EH (cell line): Measurements from ENCODE around the gene MSL1.
"Not testable (repeated sequence)": the region's sequence is repeated elsewhere in the genome, so short reads cannot be mapped to it uniquely, and the experiment has no call there.

Experiments
- DNase-seq: peaks from one replicate; pipeline ENCODE4 v3.0.0-alpha.2; 2015; ENCODE audit warnings: low read depth

MSL1 gene

GRCh38 chr17:40130352-40131042, 8.7 kb downstream of the MSL1 start:
- DNase-seq: no peak

- no peak for DNase-seq
Measured at GRCh38 chr17:40134184-40134583, 12.4 kb downstream of the MSL1 start.

GRCh38 chr17:40135817-40136216, 14.0 kb downstream of the MSL1 start:
- no peak for DNase-seq

GRCh38 chr17:40139566-40140058, 17.8 kb downstream of the MSL1 start:
- no peak for DNase-seq

DNA sequence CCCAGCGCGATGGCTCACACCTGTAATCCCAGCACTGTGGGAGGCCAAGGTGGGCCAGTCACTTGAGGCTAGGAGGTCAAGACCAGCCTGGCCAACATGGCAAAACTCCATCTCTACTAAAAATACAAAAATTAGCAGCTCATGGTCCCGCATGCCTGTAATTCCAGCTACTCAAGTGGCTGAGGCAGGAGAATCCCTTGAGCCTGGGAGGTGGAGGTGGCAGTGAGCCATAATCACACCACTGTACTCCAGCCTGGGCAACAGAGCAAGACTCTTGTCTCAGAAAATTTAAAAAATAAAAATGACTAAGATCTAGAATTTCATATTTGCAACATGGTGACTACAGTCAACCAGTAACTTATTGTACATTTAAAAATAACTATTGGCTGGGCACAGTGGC, 21.4 kb downstream of the MSL1 start:
- not testable (repeated sequence) for DNase-seq

GRCh38 chr17:40145476-40145875, 23.7 kb downstream of the MSL1 start:
- no peak for DNase-seq

- DNase-seq: no peak
Measured at GRCh38 chr17:40148527-40148926, 26.8 kb downstream of the MSL1 start.

GRCh38 chr17:40150276-40150675, 28.5 kb downstream of the MSL1 start:
- no peak for DNase-seq

DNA sequence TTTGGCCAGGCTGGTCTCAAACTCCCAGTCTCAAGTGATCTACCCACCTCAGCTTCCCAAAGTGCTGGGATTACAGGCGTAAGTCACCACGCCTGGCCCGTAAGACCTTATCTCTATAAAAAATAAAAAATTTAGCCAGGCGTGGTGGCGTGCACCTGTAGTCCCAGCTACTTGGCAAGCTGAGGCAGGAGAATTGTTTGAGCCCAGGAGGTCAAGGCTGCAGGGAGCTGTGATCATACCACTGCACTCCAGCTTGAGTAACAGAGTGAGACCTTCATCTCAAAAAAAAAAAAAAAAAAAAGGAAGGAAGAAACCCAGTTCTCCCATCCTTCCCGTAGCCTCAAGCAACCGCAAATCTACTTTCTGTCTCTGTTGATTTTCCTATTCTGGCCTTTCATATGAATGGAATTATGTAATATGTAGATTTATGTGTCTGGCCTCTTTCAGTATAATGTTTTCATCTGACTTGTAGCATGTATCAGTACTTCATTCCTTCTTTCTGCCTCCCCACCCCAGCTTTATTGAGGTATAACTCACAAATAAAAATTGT, 29.7 kb downstream of the MSL1 start:
- DNase-seq: no peak

- no peak for DNase-seq
Measured at GRCh38 chr17:40153603-40154236, 31.9 kb downstream of the MSL1 start.

DNA sequence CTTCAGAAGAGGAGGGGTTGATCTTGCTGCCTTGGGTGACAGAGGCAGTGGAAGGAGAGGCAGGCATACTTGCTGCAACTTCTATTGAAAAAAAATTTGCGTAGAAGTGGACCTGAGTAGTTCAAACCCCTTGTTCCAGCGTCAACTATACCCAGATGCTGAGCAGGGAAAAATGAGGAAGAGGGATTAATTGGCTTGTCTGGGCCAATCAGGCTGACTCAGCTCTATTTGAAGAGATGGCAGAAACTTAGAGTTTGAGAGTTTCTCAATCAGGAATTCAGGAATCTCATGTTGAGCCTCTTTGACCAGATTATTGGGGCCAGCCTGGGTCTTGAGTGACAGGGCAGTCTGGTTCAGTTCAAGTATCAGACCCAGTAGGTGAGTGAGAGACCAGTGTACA, 36.2 kb downstream of the MSL1 start:
- no peak for DNase-seq

DNA sequence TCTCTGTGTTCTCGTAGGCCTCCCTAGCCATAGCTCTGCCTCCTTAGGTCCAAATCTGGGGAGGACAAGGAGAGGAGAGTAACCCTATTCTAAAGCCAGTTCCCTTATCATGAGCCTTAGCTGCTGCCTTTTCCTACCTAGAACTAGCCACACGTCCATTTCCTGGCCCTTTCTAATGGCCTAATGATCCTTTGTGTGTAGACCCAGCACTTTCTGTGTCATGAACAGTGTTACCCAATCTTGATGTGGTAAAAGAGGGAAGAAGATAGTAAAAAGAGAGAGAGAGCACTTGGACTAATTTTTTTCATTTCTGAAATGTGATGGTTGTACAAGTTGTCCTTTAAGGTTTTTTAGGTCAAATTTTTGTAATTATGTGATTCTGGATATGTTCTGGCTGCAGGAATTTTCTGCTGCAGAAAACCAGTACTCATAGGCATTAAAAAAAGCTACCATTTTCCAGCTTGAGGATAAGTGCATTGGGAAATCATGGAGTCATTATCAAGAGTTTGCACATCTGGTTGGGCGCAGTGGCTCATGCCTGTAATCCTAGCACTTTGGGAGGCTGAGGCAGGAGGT, 36.8 kb downstream of the MSL1 start:
- no peak for DNase-seq

- no peak for DNase-seq
Measured at GRCh38 chr17:40159456-40159855, 37.7 kb downstream of the MSL1 start.

- DNase-seq: no peak
Measured at GRCh38 chr17:40167685-40168261, 46.0 kb downstream of the MSL1 start.

- DNase-seq: peak; percentile 80
Measured at GRCh38 chr17:40168262-40168832, 46.6 kb downstream of the MSL1 start.

- DNase-seq: no peak
Measured at GRCh38 chr17:40170325-40170724, 48.6 kb downstream of the MSL1 start.

- DNase-seq: peak; percentile 30
Measured at GRCh38 chr17:40171750-40172149, 50.0 kb downstream of the MSL1 start.

GRCh38 chr17:40173091-40173777, 51.5 kb downstream of the MSL1 start:
- no peak for DNase-seq

DNA sequence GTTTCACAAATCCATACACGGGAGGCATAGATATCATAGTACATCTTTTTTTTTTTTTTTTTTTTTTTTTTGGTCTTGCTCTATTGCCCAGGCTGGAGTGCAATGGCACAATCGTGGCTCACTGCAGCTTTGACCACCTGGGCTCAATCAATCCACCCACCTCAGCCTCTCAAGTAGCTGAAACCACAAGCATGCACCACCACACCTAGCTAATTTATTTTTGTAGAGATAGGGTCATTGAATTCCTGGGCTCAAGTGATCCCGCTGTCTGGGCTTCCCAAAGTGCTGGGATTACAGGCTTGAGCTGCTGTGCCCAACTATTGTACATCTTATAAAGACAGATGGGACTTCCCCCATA, 52.0 kb downstream of the MSL1 start:
- DNase-seq: no peak

DNA sequence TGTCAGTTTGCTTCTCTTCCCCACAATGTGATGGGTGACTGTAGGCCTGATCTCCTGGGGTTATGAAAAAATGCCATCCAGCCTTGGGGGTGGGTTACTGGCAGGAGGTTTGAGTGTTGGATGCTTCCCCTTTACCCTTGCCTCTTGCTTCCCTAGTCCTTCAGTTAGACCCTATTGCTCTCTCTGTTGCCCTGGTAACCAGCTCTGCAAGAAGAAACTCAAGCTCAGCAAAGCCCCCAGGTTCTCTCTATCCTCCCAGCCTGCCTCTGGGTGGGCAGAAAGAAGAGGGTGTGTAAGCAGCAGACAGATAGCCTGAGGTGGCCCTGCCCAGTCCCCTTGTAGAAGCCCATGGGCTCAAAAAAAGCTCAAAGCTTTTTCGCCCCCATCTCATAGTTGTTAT, 52.7 kb downstream of the MSL1 start:
- no peak for DNase-seq

DNA sequence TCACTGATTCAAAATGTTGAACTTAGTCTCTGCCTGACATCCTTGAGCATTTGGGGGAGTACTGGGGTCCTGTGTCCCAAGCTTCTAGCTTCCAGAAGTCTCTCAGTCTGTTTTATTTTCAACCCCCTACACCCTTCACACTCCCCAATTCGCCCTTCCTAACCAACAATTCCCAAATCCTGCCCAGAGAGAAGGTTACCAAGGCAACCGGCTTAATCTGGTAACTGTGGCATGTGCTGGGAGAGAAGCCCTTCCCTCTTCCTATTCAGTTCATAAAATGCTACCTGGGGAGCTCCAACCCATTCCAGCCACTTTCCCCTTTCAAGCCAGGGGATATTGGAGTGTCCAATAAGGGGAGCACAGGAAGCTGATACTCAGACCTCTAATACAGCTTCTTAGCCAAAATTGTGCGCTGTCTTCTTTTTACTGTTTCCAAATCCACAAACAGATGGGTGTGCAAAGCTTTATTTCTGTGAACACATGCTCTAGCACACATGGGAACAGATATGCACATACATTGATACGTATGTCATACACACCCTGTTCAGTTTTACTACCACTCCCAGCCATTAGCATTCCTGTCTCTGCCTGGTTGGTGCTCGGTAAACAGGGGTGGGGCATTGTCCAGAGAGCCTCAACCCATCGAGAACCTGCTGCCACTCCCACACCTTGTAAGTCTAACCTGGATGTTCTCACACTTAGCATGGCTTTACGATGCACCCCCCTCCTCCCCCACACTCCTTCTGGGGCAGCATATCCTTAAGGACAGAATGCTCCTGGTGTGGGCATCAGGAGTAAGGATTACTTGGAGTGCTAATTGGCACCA, 54.4 kb downstream of the MSL1 start:
- DNase-seq: no peak
